Stimulated activated CD8-positive, alpha-beta memory T cell treated with anti-CD3 and anti-CD28 coated beads, Interleukin-2, amount 100 ng/mL, for 1 hour (primary cell): Measurements from ENCODE around the gene SLC38A6.

Experiments
- DNase-seq, 2 donors: peaks; one replicate each; pipeline ENCODE4 v3.0.0-alpha.2; 2020; ENCODE audit warnings: low read depth in 2 of 2

SLC38A6 gene

GRCh38 chr14:60980811-60981632, at the start of gene SLC38A6, which contains the start of gene TRMT5:
SLC38A6 (plus strand) TSS chr14:60981245; CDS start chr14:60981278, 33 bp downstream.
TRMT5 (minus strand) TSS chr14:60981079; CDS start chr14:60980973, 106 bp downstream.
- DNase-seq = peak; percentile 79 to 88

GRCh38 chr14:60933920-60934655, 47.0 kb upstream of the SLC38A6 start:
- DNase-seq = no peak

- DNase-seq = no peak
Observed at GRCh38 chr14:60935319-60935718, 45.7 kb upstream of the SLC38A6 start.

GRCh38 chr14:60943637-60944032, 37.4 kb upstream of the SLC38A6 start:
- no peak for DNase-seq

GRCh38 chr14:60944204-60944603, 36.8 kb upstream of the SLC38A6 start:
- no peak for DNase-seq

GRCh38 chr14:60945984-60946383, 35.1 kb upstream of the SLC38A6 start:
- no peak for DNase-seq

GRCh38 chr14:60946773-60947172, 34.3 kb upstream of the SLC38A6 start:
- DNase-seq = no peak

GRCh38 chr14:60951776-60952435, 29.1 kb upstream of the SLC38A6 start:
- no peak for DNase-seq

GRCh38 chr14:60956202-60956601, 24.8 kb upstream of the SLC38A6 start:
- DNase-seq = no peak

GRCh38 chr14:60956632-60957031, 24.4 kb upstream of the SLC38A6 start:
- no peak for DNase-seq

GRCh38 chr14:60958146-60958545, 22.9 kb upstream of the SLC38A6 start:
- no peak for DNase-seq

- no peak for DNase-seq
Observed at GRCh38 chr14:60963761-60964160, 17.3 kb upstream of the SLC38A6 start.

GRCh38 chr14:60964904-60965303, 16.1 kb upstream of the SLC38A6 start:
- DNase-seq = no peak

GRCh38 chr14:60965402-60965801, 15.6 kb upstream of the SLC38A6 start:
- DNase-seq = no peak

GRCh38 chr14:60968099-60968498, 12.9 kb upstream of the SLC38A6 start:
- no peak for DNase-seq

- no peak for DNase-seq
Observed at GRCh38 chr14:60968671-60969070, 12.4 kb upstream of the SLC38A6 start.

GRCh38 chr14:60970146-60970545, 10.9 kb upstream of the SLC38A6 start:
- DNase-seq = no peak

- no peak for DNase-seq
Observed at GRCh38 chr14:60971271-60971670, 9.8 kb upstream of the SLC38A6 start.

- no peak for DNase-seq
Observed at GRCh38 chr14:60972295-60972694, 8.8 kb upstream of the SLC38A6 start.

- DNase-seq = no peak
Observed at GRCh38 chr14:60973070-60973469, 8.0 kb upstream of the SLC38A6 start.

- DNase-seq = no peak
Observed at GRCh38 chr14:60974090-60974651, 6.9 kb upstream of the SLC38A6 start.

- no peak for DNase-seq
Observed at GRCh38 chr14:60975551-60975950, 5.5 kb upstream of the SLC38A6 start.
